Natural killer cell (primary cell): ENCODE data around the gene PKP4. TPM values are rescaled to one million over a fixed set of nuclear protein-coding genes. Genes with fewer than 3 reads are reported as not detected.

Experiments used
- ATAC-seq, 3 donors: fragments of 150-1000 bp in 2 of 3; fragments of 200-7000 bp in 1 of 3; cut with Tn5 transposase; 1 replicate in 1 of 3; 2 replicates in 2 of 3; pipeline ENCODE4 v1.10.0; 2021; ENCODE audit warnings: mild to moderate bottlenecking in 2 of 3, moderate library complexity in 2 of 3
- DNase-seq, 2 donors: peaks; one replicate each; pipeline versions ENCODE4 v3.0.0 to v3.0.0-alpha.2; 2013 to 2021; ENCODE audit warnings: mixed read lengths in 1 of 2
- H3K27ac ChIP-seq: one replicate; pipeline ENCODE4 v1.5.1; 2013; ENCODE audit warnings: mild to moderate bottlenecking, low read length
- H3K27me3 ChIP-seq: one replicate; pipeline ENCODE4 v1.6.1; 2013; ENCODE audit warnings: low read length; ENCODE audit not compliant: control insufficient read depth, insufficient read depth
- H3K36me3 ChIP-seq: one replicate; pipeline ENCODE4 v1.6.1; 2013; ENCODE audit warnings: low read length; ENCODE audit not compliant: control insufficient read depth, insufficient read depth
- H3K4me1 ChIP-seq: one replicate; pipeline ENCODE4 v1.6.1; 2013; ENCODE audit warnings: low read length; ENCODE audit not compliant: control insufficient read depth, insufficient read depth
- H3K4me3 ChIP-seq: one replicate; pipeline ENCODE4 v1.5.1; 2013; ENCODE audit warnings: low read length
- H3K9me3 ChIP-seq: one replicate; pipeline ENCODE4 v1.6.1; 2013; ENCODE audit warnings: low read length; ENCODE audit not compliant: control insufficient read depth, insufficient read depth
- H3K27ac Mint-ChIP-seq, 2 donors: one replicate each; pipeline ENCODE4 v1.8.0; 2022; ENCODE audit warnings: mild to moderate bottlenecking in 2 of 2, mixed read lengths in 2 of 2, moderate library complexity in 1 of 2
- H3K27me3 Mint-ChIP-seq, 2 donors: one replicate each; pipeline ENCODE4 v1.8.0; 2022; ENCODE audit warnings: low read depth in 2 of 2, mixed read lengths in 2 of 2
- H3K36me3 Mint-ChIP-seq: one replicate; pipeline ENCODE4 v1.8.0; 2022; ENCODE audit warnings: mixed read lengths
- H3K4me1 Mint-ChIP-seq, 2 donors: one replicate each; pipeline ENCODE4 v1.8.0; 2022; ENCODE audit warnings: mixed read lengths in 2 of 2
- H3K4me3 Mint-ChIP-seq: one replicate; pipeline ENCODE4 v1.8.0; 2022; ENCODE audit warnings: mild to moderate bottlenecking, moderate library complexity, mixed read lengths
- H3K9me3 Mint-ChIP-seq, 2 donors: one replicate each; pipeline ENCODE4 v1.8.0; 2022; ENCODE audit warnings: mixed read lengths in 2 of 2
- CTCF ChIP-seq: fragments of 200-600 bp; IDR thresholded peaks from one replicate; pipeline ENCODE4 v1.8.0; 2022; ENCODE audit warnings: antibody characterized with exemption
- WGBS: methylation state at CpG from one replicate; pipeline ENCODE4 v1.1.7; 2013; ENCODE audit warnings: missing lambda C conversion rate; ENCODE audit not compliant: insufficient coverage; 5-methylcytosine and 5-hydroxymethylcytosine counted together
- intact Hi-C: fragments of 100-400 bp; cut with micrococcal nuclease; formaldehyde crosslinking; loops from one replicate; pipeline ENCODE4 v1.14.2; 2022
- total RNA-seq, 4 donors: library from RNA; stranded (reverse); fragments of 120-200 nt in 1 of 4; gene quantifications; one replicate each; pipeline versions ENCODE4 v1.2.3 to v1.2.4, GENCODE V29; 2013 to 2022

Gene PKP4
- total RNA-seq, 3 donors from 2014 or later (not counting 1 experiment from before 2014, with no cell fraction given), result 5.9 to 8.4 (median 7.2) TPM

DNA sequence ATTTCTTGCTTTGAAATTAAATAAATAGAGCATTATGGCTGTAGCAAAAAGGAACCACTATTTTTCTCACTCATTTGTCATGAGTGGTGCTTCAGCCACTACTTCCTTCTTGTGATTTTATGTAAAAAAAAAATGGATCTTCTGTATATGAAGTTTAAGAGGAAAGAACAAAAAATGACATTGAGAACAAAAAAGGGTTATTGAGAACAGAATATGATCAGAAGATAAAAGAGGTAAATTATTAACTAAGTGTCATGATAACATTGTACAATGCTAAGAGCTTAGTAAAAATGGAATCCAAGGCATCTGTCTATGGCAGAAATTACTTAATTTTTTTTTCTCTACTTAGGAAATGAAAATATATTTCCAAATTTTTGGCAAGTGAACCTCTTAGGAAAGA lies 103.5 kb downstream of the PKP4 start:
- ATAC-seq, result no peak
- Histone ChIP-seq H3K4me3 (no peak overlapping the region), H3K4me1 (no peaks in the 10 kb centered on the region), H3K36me3 (no peaks in the 10 kb centered on the region), H3K9me3 (no peaks in the 10 kb centered on the region), H3K27ac (no peak overlapping the region), H3K27me3 (no peaks in the 10 kb centered on the region)
- no peaks in the 10 kb centered on the region for H3K36me3 Mint-ChIP-seq
- H3K4me3 Mint-ChIP-seq, result no peak overlapping the region
- no peak overlapping the region for H3K27ac Mint-ChIP-seq
- H3K27me3 Mint-ChIP-seq, result no peaks in the 10 kb centered on the region
- no peak for TF ChIP-seq CTCF
- intact Hi-C loops, result no loop called here
- H3K9me3 Mint-ChIP-seq, result no peaks in the 10 kb centered on the region
- H3K4me1 Mint-ChIP-seq, result no peaks in the 10 kb centered on the region
- DNase-seq, result no peak

DNA sequence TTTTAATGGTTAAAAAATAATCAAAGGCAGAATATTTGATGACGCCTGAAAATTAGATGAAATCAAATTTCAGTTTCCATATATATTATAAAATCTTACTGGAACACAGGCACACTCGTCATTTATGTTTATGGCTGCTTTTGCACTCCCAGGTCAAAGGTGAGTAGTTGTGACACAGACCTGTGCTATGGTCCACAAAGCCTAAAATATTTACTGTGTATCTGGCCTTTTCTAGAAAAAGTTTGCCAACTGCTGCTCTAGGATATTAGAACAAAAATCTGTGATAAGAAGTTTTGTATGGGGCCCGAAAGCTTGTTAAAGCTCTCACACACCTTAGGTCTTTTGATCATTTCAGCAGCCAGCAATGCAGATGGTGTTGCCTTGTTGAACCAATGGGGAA lies 104.3 kb downstream of the PKP4 start:
- no peaks in the 10 kb centered on the region for H3K4me1 ChIP-seq
- no peaks in the 10 kb centered on the region for H3K27me3 Mint-ChIP-seq
- no peaks in the 10 kb centered on the region for H3K9me3 ChIP-seq
- H3K4me1 Mint-ChIP-seq, result no peaks in the 10 kb centered on the region
- H3K9me3 Mint-ChIP-seq, result no peaks in the 10 kb centered on the region
- H3K4me3 ChIP-seq, result no peak overlapping the region
- H3K36me3 ChIP-seq, result no peaks in the 10 kb centered on the region
- ATAC-seq (no peak), DNase-seq (no peak)
- 87% methylated on average over 2 of the region's 3 CpGs for WGBS
- TF ChIP-seq CTCF, result no peak
- H3K27me3 ChIP-seq, result no peaks in the 10 kb centered on the region
- H3K36me3 Mint-ChIP-seq, result no peaks in the 10 kb centered on the region
- no peak overlapping the region for H3K27ac ChIP-seq
- no peak overlapping the region for H3K4me3 Mint-ChIP-seq
- intact Hi-C loops, result no loop called here
- H3K27ac Mint-ChIP-seq, result no peak overlapping the region

GRCh38 chr2:158567208-158567607 lies 110.5 kb downstream of the PKP4 start:
- H3K27me3 ChIP-seq, result peaks cover 2% of the 10 kb centered on the region
- ATAC-seq (no peak), DNase-seq (no peak)
- H3K4me3 ChIP-seq, result no peak overlapping the region
- TF ChIP-seq CTCF, result no peak
- H3K9me3 ChIP-seq, result peaks cover 3% of the 10 kb centered on the region
- H3K4me1 Mint-ChIP-seq, result no peaks in the 10 kb centered on the region
- intact Hi-C loops, result no loop called here
- H3K4me3 Mint-ChIP-seq, result no peak overlapping the region
- WGBS, result 52% methylated on average over 2 of the region's 2 CpGs
- H3K27me3 Mint-ChIP-seq, result peaks cover 0 to 2% of the 10 kb centered on the region in 2 donors
- no peaks in the 10 kb centered on the region for H3K36me3 Mint-ChIP-seq
- H3K27ac ChIP-seq, result no peak overlapping the region
- no peaks in the 10 kb centered on the region for H3K36me3 ChIP-seq
- peaks cover 5% of the 10 kb centered on the region in 2 donors for H3K9me3 Mint-ChIP-seq
- no peak overlapping the region for H3K27ac Mint-ChIP-seq
- no peaks in the 10 kb centered on the region for H3K4me1 ChIP-seq

DNA sequence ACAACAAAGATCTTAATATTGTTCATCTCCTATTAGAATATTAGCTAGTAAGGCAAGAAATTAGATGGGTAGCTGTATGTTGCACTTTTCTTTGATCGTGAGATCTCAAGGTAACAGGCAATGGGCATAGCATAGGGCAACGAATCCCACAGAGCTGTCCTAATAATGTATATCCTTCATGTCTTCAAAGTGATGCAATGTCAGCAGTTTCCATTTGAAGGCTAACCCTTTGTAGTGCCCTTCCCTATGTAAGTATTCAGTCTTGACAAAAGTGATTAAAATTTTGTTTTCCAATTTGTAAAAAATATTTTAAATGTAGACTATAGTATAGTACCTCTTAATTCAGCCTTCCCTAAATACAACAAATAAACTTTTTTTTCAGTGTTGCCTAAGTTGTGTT lies 112.5 kb downstream of the PKP4 start:
- ATAC-seq (no peak), DNase-seq (no peak)
- WGBS, result 100% methylated on average over 2 of the region's 2 CpGs
- Histone ChIP-seq H3K27ac (no peak overlapping the region), H3K4me3 (no peak overlapping the region), H3K27me3 (peaks cover 2% of the 10 kb centered on the region), H3K36me3 (no peaks in the 10 kb centered on the region), H3K9me3 (peaks cover 3% of the 10 kb centered on the region), H3K4me1 (no peaks in the 10 kb centered on the region)
- no peak overlapping the region for H3K27ac Mint-ChIP-seq
- no peaks in the 10 kb centered on the region for H3K36me3 Mint-ChIP-seq
- peaks cover 0 to 2% of the 10 kb centered on the region in 2 donors for H3K27me3 Mint-ChIP-seq
- no peaks in the 10 kb centered on the region for H3K4me1 Mint-ChIP-seq
- peaks cover 5% of the 10 kb centered on the region in 2 donors for H3K9me3 Mint-ChIP-seq
- intact Hi-C loops, result no loop called here
- no peak overlapping the region for H3K4me3 Mint-ChIP-seq
- no peak for TF ChIP-seq CTCF
